ENCODE data around the gene SNRPB2. TPM values are rescaled to one million over a fixed set of nuclear protein-coding genes. Genes with fewer than 3 reads are reported as not detected.

Gene SNRPB2
- total and polyA plus RNA-seq, 9 of the 15 experiments (the other 6 are each of a cell fraction or from before 2014, with no cell fraction given): 40.0 to 131 (median 89.4) TPM

GRCh38 chr20:16740365-16741072 is 10.7 kb downstream of the SNRPB2 start:
- no peaks in the 10 kb centered on the region for H3K9me1 ChIP-seq (ENCODE audit: control insufficient read depth, insufficient read depth, low read length)
- FAIRE-seq: no peak
- no TSS peak for BruUV-seq (replicated peaks)
- ChIA-PET POLR2A (no interaction called here), CTCF (ENCODE audit: low intra/inter-chr PET ratio) (no interaction called here)
- H4K20me1 ChIP-seq (replicated peaks; ENCODE audit: control insufficient read depth, insufficient read depth, low read length): no peaks in the 10 kb centered on the region
- peaks cover 39% of the 10 kb centered on the region; the same call in 2 of the 3 replicates for H3K36me3 ChIP-seq (ENCODE audit: control insufficient read depth, insufficient read depth, low read length)
- no peak for ATAC-seq
- no peak overlapping the region for H2AFZ ChIP-seq (ENCODE audit: low read depth, low read length)
- TF ChIP-seq HOMEZ (CRISPR knock-in tag; IDR thresholded peaks at IDR 0.05): no peak
- TF ChIP-seq MAFF (IDR thresholded peaks at IDR 0.05; ENCODE audit: low read length): peak; percentile 31; the same call in 1 of the 2 replicates
- 0 out of 2 replicates have a peak, but pooled peaks have one; percentile 13 for TF ChIP-seq C11orf30 (IDR thresholded peaks at IDR 0.05; ENCODE audit: low read depth)
- H3K27ac ChIP-seq (ENCODE audit: extremely low read depth, low read depth, low read length): no peak overlapping the region
- WGBS (ENCODE audit: insufficient coverage, low coverage, missing lambda C conversion rate): 88% methylated on average over 5 of the region's 6 CpGs
- in situ Hi-C loops (cut with MboI) (no loop called here), intact Hi-C loops (cut with micrococcal nuclease) (no loop called here)
- no peak overlapping the region for H3K9ac ChIP-seq (ENCODE audit: insufficient read depth in 1 of 2, low read depth in 2 of 2, low read length in 2 of 2)
- no peaks in the 10 kb centered on the region for H3K27me3 ChIP-seq (ENCODE audit: control insufficient read depth in 2 of 2, insufficient read depth in 2 of 2, low read length in 2 of 2)
- H3K4me2 ChIP-seq (ENCODE audit: insufficient read depth, low read length): no peak overlapping the region
- no peaks in the 10 kb centered on the region for H3K79me2 ChIP-seq (ENCODE audit: control insufficient read depth, insufficient read depth, low read length)
- no peaks in the 10 kb centered on the region for H3K9me3 ChIP-seq (replicated peaks; ENCODE audit: control insufficient read depth, insufficient read depth, low read depth, low read length)
- no peak for DNase-seq (ENCODE audit: extremely low read depth in 1 of 4, low spot score in 3 of 4)
- H3K4me1 ChIP-seq (replicated peaks in 1 of 2; ENCODE audit: control insufficient read depth in 2 of 2, insufficient read depth in 2 of 2, low read length in 2 of 2): no peaks in the 10 kb centered on the region
- H3K4me3 ChIP-seq: no peak overlapping the region

All from K562 (cell line).